GM21528 (cell line): ENCODE data around the gene ROBO3.

Experiments
- ATAC-seq: cut with Tn5 transposase; IDR thresholded peaks from one replicate; pipeline ENCODE4 v1.9.1; 2021; ENCODE audit warnings: mild to moderate bottlenecking, moderate library complexity; ENCODE audit not compliant: unreplicated experiment, low FRiP score

Gene ROBO3

GRCh38 chr11:124919898-124920297, 54.7 kb downstream of the ROBO3 start:
- ATAC-seq = no peak

- no peak for ATAC-seq
Measured at GRCh38 chr11:124920356-124920755, 55.1 kb downstream of the ROBO3 start.

GRCh38 chr11:124920870-124921609, 55.8 kb downstream of the ROBO3 start:
- no peak for ATAC-seq

- ATAC-seq = no peak
Measured at GRCh38 chr11:124922831-124923230, 57.6 kb downstream of the ROBO3 start.

GRCh38 chr11:124923296-124923695, 58.1 kb downstream of the ROBO3 start:
- ATAC-seq = no peak

GRCh38 chr11:124928942-124929665, 63.9 kb downstream of the ROBO3 start:
- no peak for ATAC-seq

GRCh38 chr11:124930799-124931198, 65.6 kb downstream of the ROBO3 start:
- ATAC-seq = no peak
